GM12865 (cell line): Measurements from ENCODE around the gene AKAP13.

Source experiments
- DNase-seq: peaks from one replicate; pipeline ENCODE4 v3.0.0; 2010; ENCODE audit warnings: low read depth
- H3K4me3 ChIP-seq: 2 replicates; pipeline ENCODE4 v1.5.1; 2011; ENCODE audit warnings: mild to moderate bottlenecking, low read depth, low read length, control low read depth
- CTCF ChIP-seq: IDR thresholded peaks from 2 replicates; pipeline ENCODE4 v1.5.1; 2011; ENCODE audit warnings: low read length, control low read depth, low read depth, inconsistent platforms; ENCODE audit not compliant: insufficient read depth; ENCODE audit errors: missing control alignments

AKAP13 gene

DNA sequence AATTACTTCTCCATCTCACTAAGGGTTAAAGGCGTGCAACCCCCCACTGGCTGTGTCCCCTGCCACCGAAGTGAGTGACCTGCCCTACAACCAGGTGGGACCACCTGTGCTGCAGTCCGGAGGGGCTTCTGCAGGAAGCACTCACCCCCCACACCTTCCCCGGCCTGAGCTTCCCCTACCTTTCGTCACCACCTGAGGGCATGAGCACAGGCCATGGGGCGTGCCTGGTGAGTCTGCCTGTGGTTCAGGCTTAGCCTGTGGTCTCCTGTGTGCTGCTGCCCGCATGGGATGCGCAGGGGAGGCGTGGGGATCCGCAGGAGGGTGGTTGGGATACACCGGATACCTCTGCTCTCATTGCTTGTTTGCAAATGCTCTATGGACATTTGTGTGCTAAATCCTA is 368.3 kb downstream of the AKAP13 start:
- TF ChIP-seq CTCF, result no peak
- H3K4me3 ChIP-seq, result no peak overlapping the region
- DNase-seq, result no peak

DNA sequence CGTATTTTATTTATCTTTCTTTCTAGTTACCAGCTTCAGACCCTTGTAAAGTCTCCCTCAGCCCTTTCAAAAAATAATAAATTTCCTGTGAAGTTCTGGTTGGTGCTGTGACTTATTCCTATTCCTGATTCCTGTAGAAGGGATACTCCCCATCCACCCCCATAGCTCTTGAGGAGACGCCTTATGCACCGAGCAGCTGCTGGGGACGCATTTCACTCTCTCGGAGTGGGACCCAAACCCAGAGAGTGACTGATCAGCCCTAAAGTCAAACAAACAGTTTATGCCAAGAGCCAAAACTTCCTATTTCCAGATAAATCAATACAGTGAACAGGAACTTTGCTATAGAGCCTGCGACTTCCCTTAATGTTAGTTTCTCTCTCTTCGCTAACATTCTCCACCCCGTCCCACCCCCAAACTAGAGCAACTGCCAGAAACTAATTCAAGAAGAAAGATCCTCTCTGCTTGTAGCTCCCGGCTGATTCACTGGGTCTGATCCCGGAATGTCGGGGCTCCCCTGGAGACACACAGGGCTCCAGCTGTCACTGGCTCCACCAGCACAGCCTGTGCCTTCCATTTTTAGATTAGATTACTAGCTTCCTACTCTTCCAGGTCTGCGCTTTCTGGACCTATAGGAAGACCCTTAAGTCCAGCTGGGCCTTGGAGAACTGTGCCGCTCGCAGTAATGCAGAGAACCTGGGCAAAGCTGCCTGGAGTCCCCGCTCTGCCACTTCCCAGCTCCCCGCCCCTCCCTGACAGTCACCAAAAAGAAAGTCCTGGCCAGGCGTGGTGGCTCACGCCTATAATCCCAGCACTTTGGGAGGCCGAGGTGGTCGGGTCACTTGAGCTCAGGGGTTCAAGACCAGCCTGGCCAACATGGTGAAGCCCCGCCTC is 369.1 kb downstream of the AKAP13 start:
- no peak overlapping the region for H3K4me3 ChIP-seq
- no peak for TF ChIP-seq CTCF
- DNase-seq, result no peak

DNA sequence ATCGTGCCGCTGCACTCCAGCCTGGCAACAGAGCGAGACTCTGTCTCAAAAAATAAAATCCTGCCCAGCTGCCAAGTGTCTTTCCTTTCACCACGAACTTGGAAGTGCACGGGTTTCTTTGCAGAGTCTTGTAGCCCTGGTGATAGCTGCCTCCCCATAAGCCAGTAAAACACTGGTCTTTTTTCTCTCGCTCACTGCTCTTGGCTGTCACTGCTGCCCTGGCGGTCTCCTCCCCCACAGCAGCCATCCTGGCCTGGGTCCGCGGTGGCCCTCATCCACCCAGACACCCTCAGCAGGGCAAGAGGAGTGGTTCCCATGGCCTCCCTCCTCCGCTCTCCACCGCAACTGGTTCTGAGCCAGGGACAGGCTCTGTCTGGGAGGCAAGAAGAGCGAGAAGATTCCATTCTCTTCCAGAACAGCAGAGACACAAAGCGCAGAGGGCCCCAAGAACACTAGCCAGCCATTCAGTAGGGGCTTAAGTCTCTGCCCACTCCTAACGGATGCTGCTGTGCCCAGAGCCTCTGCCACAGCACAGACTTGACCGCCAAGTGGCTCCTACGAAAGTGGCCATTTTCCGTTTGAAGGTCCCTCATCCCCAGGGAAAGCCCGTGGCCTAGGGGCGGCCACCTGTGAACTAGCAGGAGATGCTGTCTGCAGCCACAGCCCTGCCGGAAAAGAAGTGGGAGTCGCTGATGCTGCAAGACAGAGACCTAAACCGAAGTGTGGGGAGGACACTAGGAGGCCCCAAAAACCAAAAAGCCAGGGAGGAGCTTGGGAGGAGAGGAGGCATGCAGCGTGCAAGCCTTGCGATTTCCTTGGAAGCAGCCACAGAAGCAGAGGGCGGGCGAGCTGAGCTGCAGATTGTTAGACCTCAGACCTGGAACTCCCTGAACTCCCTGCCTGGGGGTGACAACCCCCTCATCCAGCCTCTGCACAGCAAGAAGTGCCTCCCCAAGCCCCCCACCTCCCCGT is 370.2 kb downstream of the AKAP13 start:
- no peak overlapping the region for H3K4me3 ChIP-seq
- no peak for TF ChIP-seq CTCF
- DNase-seq, result no peak

DNA sequence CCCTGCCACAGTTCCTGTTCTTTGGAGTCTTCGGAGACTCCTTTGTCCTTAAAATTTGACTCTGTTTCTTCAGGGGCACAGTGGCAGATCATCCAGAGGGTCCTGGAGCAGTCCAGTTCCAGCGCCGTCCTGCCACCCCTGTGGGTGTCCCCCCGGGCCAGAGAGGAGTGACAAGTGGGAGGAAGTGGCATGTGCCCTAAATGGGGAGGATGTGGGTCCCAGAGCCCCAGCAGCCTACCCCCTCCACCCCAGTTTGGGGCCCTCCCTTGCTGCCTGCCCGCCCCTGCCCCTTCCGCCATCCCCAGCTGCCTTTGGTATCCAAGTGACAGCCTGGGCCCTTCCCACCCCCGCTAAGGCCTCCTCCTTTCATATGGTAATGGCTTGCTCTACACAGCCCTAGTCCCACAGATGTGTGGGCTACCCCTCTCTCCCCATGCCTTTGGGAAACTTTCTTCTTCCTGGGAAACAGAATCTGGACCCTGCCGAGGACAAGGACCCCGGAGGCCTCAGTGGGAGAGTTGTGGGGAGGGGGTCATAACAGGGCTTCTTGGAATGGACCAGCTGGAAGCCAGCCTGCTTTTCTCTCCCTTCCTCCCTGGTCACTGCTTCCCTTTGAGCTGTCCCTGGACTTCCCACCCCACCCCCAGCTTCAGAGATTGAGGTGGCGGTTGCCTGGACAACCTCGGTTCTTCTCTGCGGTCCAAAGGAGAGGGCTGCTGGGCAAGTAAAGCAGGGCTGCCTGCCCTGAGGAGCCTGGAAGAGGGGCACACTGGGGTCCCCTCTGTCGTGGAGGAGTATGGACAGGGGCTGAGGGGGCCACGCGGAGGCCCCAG is 371.1 kb downstream of the AKAP13 start:
- TF ChIP-seq CTCF, result no peak
- no peak overlapping the region for H3K4me3 ChIP-seq
- no peak for DNase-seq

GRCh38 chr15:85752124-85752475 is 371.7 kb downstream of the AKAP13 start:
- DNase-seq, result no peak
- no peak for TF ChIP-seq CTCF
- no peak overlapping the region for H3K4me3 ChIP-seq

GRCh38 chr15:85752491-85752961 is 372.1 kb downstream of the AKAP13 start:
- no peak for DNase-seq
- H3K4me3 ChIP-seq, result no peak overlapping the region
- TF ChIP-seq CTCF, result no peak
